ENCODE data around the gene PITX1. TPM values are rescaled to one million over a fixed set of nuclear protein-coding genes. Genes with fewer than 3 reads are reported as not detected.

The PITX1 gene
- total and polyA plus RNA-seq, 4 donors: 0.02 TPM; not detected in 3

DNA sequence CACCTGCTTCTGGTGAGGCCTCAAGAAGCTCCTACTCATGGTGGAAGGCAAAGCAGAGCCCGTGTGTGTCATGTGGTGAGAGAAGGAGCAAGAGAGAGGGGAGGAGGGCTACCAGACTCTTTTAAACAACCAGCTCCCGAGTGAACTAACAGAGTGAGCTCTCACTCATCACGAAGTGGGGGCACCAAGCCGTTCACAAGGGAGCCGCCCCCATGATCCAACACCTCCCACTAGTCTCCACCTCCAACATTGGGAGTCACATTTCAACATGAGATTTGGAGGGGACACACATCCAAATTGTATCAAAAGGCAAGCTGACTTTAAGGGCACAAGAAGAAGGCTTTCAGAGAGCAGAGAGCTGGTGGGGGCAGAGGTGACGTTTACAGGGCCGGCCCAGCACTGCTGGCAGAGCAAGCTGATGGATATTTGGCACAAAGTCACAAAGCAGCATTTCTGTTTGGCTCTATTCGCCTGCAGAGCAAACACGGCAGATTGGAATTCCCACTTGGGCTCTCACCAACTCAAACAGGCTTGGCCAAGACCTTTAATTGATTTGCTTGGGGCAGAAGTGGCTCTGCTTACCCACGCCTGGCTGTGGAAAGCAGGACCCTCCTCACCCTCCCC lies 20.0 kb downstream of the PITX1 start:
- Histone ChIP-seq H3K36me3 (ENCODE audit: control insufficient read depth in 4 of 4, insufficient read depth in 3 of 4, low read depth in 1 of 4, low read length in 3 of 4) (no peaks in the 10 kb centered on the region), H3K4me3 (ENCODE audit: low read depth in 1 of 3, low read length in 3 of 3) (no peak overlapping the region), H3K9ac (ENCODE audit: low read depth in 1 of 2, low read length in 2 of 2) (no peak overlapping the region), H3K27ac (ENCODE audit: low read depth in 1 of 2, low read length in 2 of 2) (no peak overlapping the region), H3K4me1 (ENCODE audit: control insufficient read depth in 4 of 4, insufficient read depth in 4 of 4, low read length in 3 of 4) (peaks cover 2 to 23% (median 15%) of the 10 kb centered on the region in 4 donors), H3K27me3 (ENCODE audit: control insufficient read depth in 4 of 4, insufficient read depth in 4 of 4, low read length in 3 of 4) (peaks cover 0 to 3% (median 0%) of the 10 kb centered on the region in 4 donors), H3K9me3 (ENCODE audit: control insufficient read depth in 4 of 4, low read length in 3 of 4) (no peaks in the 10 kb centered on the region)
- DNase-seq (ENCODE audit: low spot score): peak; percentile 32
- TF ChIP-seq RXRA (IDR thresholded peaks at IDR 0.05): peak; percentile 34 to 75
- peak in 1 of 2 donors; percentile 58 for TF ChIP-seq RAD21 (IDR thresholded peaks at IDR 0.05)
- TF ChIP-seq HNF4A (conservative IDR thresholded peaks at IDR 0.05): peak; percentile 39 to 57
- TF ChIP-seq, protein P1, sequence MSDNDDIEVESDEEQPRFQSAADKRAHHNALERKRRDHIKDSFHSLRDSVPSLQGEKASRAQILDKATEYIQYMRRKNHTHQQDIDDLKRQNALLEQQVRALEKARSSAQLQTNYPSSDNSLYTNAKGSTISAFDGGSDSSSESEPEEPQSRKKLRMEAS (IDR thresholded peaks at IDR 0.05): no peak
- TF ChIP-seq JUND (IDR thresholded peaks at IDR 0.05): peak in 1 of 2 donors; percentile 58
- peak; percentile 25 for TF ChIP-seq SP1 (IDR thresholded peaks at IDR 0.05)
- WGBS: 43% methylated on average over 10 of the region's 10 CpGs

DNA sequence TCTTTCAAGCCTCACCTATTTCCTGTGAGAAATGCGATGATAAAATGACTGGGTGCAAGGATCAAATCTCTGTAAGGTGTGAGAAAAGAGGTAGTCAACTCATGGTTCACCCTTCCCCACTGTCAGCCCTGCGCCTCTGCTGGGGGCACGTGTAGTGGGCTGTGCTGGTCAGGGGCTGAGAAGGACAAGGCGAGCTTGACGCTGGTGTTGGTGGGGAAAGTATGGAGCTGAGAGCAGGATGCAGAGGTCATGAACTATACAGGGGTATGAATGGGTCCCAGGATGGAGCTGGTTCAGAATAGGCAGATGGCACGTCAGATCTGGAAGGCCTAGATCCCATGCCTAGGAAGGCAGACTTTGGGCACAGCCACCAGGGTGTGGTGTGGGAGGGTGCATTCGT lies 20.6 kb downstream of the PITX1 start:
- Histone ChIP-seq H3K9me3 (ENCODE audit: control insufficient read depth in 4 of 4, low read length in 3 of 4) (no peaks in the 10 kb centered on the region), H3K9ac (ENCODE audit: low read depth in 1 of 2, low read length in 2 of 2) (no peak overlapping the region), H3K4me1 (ENCODE audit: control insufficient read depth in 4 of 4, insufficient read depth in 4 of 4, low read length in 3 of 4) (peaks cover 2 to 23% (median 15%) of the 10 kb centered on the region in 4 donors), H3K27me3 (ENCODE audit: control insufficient read depth in 4 of 4, insufficient read depth in 4 of 4, low read length in 3 of 4) (peaks cover 0 to 3% (median 0%) of the 10 kb centered on the region in 4 donors), H3K27ac (ENCODE audit: low read depth in 1 of 2, low read length in 2 of 2) (no peak overlapping the region), H3K4me3 (ENCODE audit: low read depth in 1 of 3, low read length in 3 of 3) (no peak overlapping the region), H3K36me3 (ENCODE audit: control insufficient read depth in 4 of 4, insufficient read depth in 3 of 4, low read depth in 1 of 4, low read length in 3 of 4) (no peaks in the 10 kb centered on the region)
- 94% methylated on average over 7 of the region's 7 CpGs for WGBS
- TF ChIP-seq FOXA2 (IDR thresholded peaks at IDR 0.05) (no peak), FOXA1 (IDR thresholded peaks at IDR 0.05) (no peak), RXRA (IDR thresholded peaks at IDR 0.05) (no peak), NR2F2 (IDR thresholded peaks at IDR 0.05) (no peak), ZBTB33 (IDR thresholded peaks at IDR 0.05) (no peak), HNF4G (IDR thresholded peaks at IDR 0.05) (no peak), EGR1 (IDR thresholded peaks at IDR 0.05; ENCODE audit: low read depth in 2 of 2) (no peak), GABPA (IDR thresholded peaks at IDR 0.05 in 1 of 2, conservative IDR thresholded peaks at IDR 0.05 in 1 of 2) (no peak), SP1 (IDR thresholded peaks at IDR 0.05) (no peak), HNF4A (conservative IDR thresholded peaks at IDR 0.05) (no peak), JUND (IDR thresholded peaks at IDR 0.05) (no peak), YY1 (IDR thresholded peaks at IDR 0.05) (no peak), RAD21 (IDR thresholded peaks at IDR 0.05) (no peak)
- TF ChIP-seq, protein P1 (IDR thresholded peaks at IDR 0.05): no peak
- TF ChIP-seq, protein P2, sequence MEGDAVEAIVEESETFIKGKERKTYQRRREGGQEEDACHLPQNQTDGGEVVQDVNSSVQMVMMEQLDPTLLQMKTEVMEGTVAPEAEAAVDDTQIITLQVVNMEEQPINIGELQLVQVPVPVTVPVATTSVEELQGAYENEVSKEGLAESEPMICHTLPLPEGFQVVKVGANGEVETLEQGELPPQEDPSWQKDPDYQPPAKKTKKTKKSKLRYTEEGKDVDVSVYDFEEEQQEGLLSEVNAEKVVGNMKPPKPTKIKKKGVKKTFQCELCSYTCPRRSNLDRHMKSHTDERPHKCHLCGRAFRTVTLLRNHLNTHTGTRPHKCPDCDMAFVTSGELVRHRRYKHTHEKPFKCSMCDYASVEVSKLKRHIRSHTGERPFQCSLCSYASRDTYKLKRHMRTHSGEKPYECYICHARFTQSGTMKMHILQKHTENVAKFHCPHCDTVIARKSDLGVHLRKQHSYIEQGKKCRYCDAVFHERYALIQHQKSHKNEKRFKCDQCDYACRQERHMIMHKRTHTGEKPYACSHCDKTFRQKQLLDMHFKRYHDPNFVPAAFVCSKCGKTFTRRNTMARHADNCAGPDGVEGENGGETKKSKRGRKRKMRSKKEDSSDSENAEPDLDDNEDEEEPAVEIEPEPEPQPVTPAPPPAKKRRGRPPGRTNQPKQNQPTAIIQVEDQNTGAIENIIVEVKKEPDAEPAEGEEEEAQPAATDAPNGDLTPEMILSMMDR (IDR thresholded peaks at IDR 0.05; ENCODE audit: low read depth, low read length, missing input control): no peak
- peak; percentile 8 for DNase-seq (ENCODE audit: low spot score)

All from liver (tissue), 9 donors.